HepG2 (cell line): ENCODE results near the gene VKORC1. TPM values are rescaled to one million over a fixed set of nuclear protein-coding genes. Genes with fewer than 3 reads are reported as not detected.
A peak's percentile ranks its signal among the peaks of the same experiment; 100 is the strongest.

Experiments used
- BCL3 ChIP-seq: sonication (generic); formaldehyde crosslinking; IDR thresholded peaks from 2 replicates; pipeline ENCODE4 v1.5.1; 2020; ENCODE audit warnings: mild to moderate bottlenecking, missing genetic modification reagents, moderate library complexity
- CREB1 ChIP-seq, 2 experiments: fragments of 450-650 bp in 1 of 2; IDR thresholded peaks; 2 replicates each; pipeline ENCODE4 v1.6.1; 2016 to 2017; ENCODE audit warnings: control low read depth in 1 of 2, mild to moderate bottlenecking in 1 of 2, missing compliant biosample characterization in 1 of 2, missing genetic modification characterization in 1 of 2
- DMAP1 ChIP-seq: IDR thresholded peaks from 2 replicates; pipeline ENCODE4 v1.6.1; 2016
- FOSL1 ChIP-seq: sonication (generic); formaldehyde crosslinking; IDR thresholded peaks from 2 replicates; pipeline ENCODE4 v1.9.0; 2021; ENCODE audit warnings: missing genetic modification reagents, borderline replicate concordance
- HNF4A ChIP-seq: sonication (generic); formaldehyde crosslinking; IDR thresholded peaks from 2 replicates; pipeline ENCODE4 v1.4.0; 2020; ENCODE audit warnings: missing genetic modification reagents
- JUND ChIP-seq: sonication (generic); formaldehyde crosslinking; IDR thresholded peaks from 2 replicates; pipeline ENCODE4 v1.8.0; 2022; ENCODE audit warnings: mild to moderate bottlenecking, missing genetic modification reagents
- MXD1 ChIP-seq: sonication (generic); formaldehyde crosslinking; IDR thresholded peaks from 2 replicates; pipeline ENCODE4 v1.4.0; 2020; ENCODE audit warnings: mild to moderate bottlenecking, missing genetic modification reagents
- NR2F6 ChIP-seq, 2 experiments: IDR thresholded peaks; 2 replicates each; pipeline ENCODE4 v1.6.1; 2016; ENCODE audit warnings: antibody characterized with exemption in 1 of 2, mild to moderate bottlenecking in 1 of 2
- RELA ChIP-seq: sonication (generic); formaldehyde crosslinking; IDR thresholded peaks from 2 replicates; pipeline ENCODE4 v1.4.0; 2020; ENCODE audit warnings: missing genetic modification reagents
- RFX1 ChIP-seq: fragments of 450-650 bp; IDR thresholded peaks from 2 replicates; pipeline ENCODE4 v1.6.1; 2017
- RFX5 ChIP-seq: IDR thresholded peaks from 2 replicates; pipeline ENCODE4 v1.6.1; 2011; ENCODE audit warnings: low read depth, low read length, improper control_type of control experiment
- TBL1XR1 ChIP-seq: fragments of 150-350 bp; IDR thresholded peaks from 2 replicates; pipeline ENCODE4 v1.6.1; 2014; ENCODE audit warnings: borderline replicate concordance, low read length; ENCODE audit not compliant: partially characterized antibody
- ZBTB21 ChIP-seq: sonication (generic); formaldehyde crosslinking; IDR thresholded peaks from 2 replicates; pipeline ENCODE4 v1.4.0; 2020; ENCODE audit warnings: missing genetic modification reagents
- ZBTB7A ChIP-seq: sonication (generic); formaldehyde crosslinking; IDR thresholded peaks from 2 replicates; pipeline ENCODE4 v1.8.0; 2022; ENCODE audit warnings: mild to moderate bottlenecking, missing genetic modification reagents
- ZNF142 ChIP-seq: sonication (generic); formaldehyde crosslinking; IDR thresholded peaks from 2 replicates; pipeline ENCODE4 v1.4.0; 2020; ENCODE audit warnings: missing genetic modification reagents
- ZNF225 ChIP-seq: sonication (generic); formaldehyde crosslinking; IDR thresholded peaks from 2 replicates; pipeline ENCODE4 v1.4.0; 2020; ENCODE audit warnings: mild to moderate bottlenecking, missing genetic modification reagents
- ZNF598 ChIP-seq: sonication (generic); formaldehyde crosslinking; IDR thresholded peaks from 2 replicates; pipeline ENCODE4 v1.5.1; 2020; ENCODE audit warnings: mild to moderate bottlenecking, missing genetic modification reagents, borderline replicate concordance
- ZNF709 ChIP-seq: sonication (generic); formaldehyde crosslinking; IDR thresholded peaks from 2 replicates; pipeline ENCODE4 v1.5.0; 2020; ENCODE audit warnings: mild to moderate bottlenecking, missing genetic modification reagents
- ZNF782 ChIP-seq: sonication (generic); formaldehyde crosslinking; IDR thresholded peaks from 2 replicates; pipeline ENCODE4 v1.4.0; 2020; ENCODE audit warnings: missing genetic modification reagents, mild to moderate bottlenecking, borderline replicate concordance
- ZNF891 ChIP-seq: sonication (generic); formaldehyde crosslinking; IDR thresholded peaks from 2 replicates; pipeline ENCODE4 v1.5.0; 2020; ENCODE audit warnings: mild to moderate bottlenecking, missing genetic modification reagents
- polyA plus RNA-seq, 8 experiments: library from polyadenylated mRNA; depleted of rRNA in 3 of 8; stranded (reverse) in 7 of 8; unstranded in 1 of 8; fragments of >200 nt; fragmentation: Illumina TruSeq in 4 of 8; extraction: Trizol in 4 of 8; gene quantifications; 2 replicates each; pipeline versions ENCODE4 v1.2.1 to v1.2.3, GENCODE V29; 2011 to 2016; ENCODE audit warnings: low read depth in 4 of 8, missing spikeins in 1 of 8, mixed read lengths in 1 of 8; ENCODE audit not compliant: insufficient read depth in 1 of 8
- total RNA-seq, 5 experiments: library from RNA; depleted of rRNA; stranded (reverse); fragments of >200 nt; fragmentation: Illumina TruSeq; extraction: Trizol; gene quantifications; 2 replicates each; pipeline ENCODE4 v1.2.3, GENCODE V29; 2016; ENCODE audit warnings: low read depth in 1 of 5

VKORC1 gene
- total and polyA plus RNA-seq, 2 of the 13 experiments (the other 11 are each of a cell fraction or from before 2014, with no cell fraction given) = 141 to 615 TPM

GRCh38 chr16:31138621-31139578, 44.3 kb upstream of the VKORC1 start (continued):
- TF ChIP-seq ZBTB7A (peak; percentile 71; the same call in 1 of the 2 replicates), ZNF142 (no peak), MXD1 (CRISPR knock-in tag) (0 out of 2 replicates have a peak, but pooled peaks have one; percentile 41), RELA (0 out of 2 replicates have a peak, but pooled peaks have one; percentile 47), BCL3 (peak; percentile 62), DMAP1 (CRISPR knock-in tag) (peak; percentile 43; the same call in 1 of the 2 replicates), RFX5 (0 out of 2 replicates have a peak, but pooled peaks have one; percentile 12), RFX1 (no peak), ZNF225 (CRISPR knock-in tag) (no peak), ZNF891 (CRISPR knock-in tag) (peak; percentile 40; the same call in 1 of the 2 replicates), TBL1XR1 (no peak), HNF4A (CRISPR knock-in tag) (peak; percentile 15; the same call in 1 of the 2 replicates), FOSL1 (CRISPR knock-in tag) (no peak), ZNF709 (CRISPR knock-in tag) (peak; percentile 83), ZBTB21 (CRISPR knock-in tag) (0 out of 2 replicates have a peak, but pooled peaks have one; percentile 9), NR2F6 (IDR thresholded peaks at IDR 0.05) (no peak), NR2F6 (CRISPR knock-in tag; IDR thresholded peaks at IDR 0.05) (peak; percentile 30; the same call in 1 of the 2 replicates), ZNF782 (0 out of 2 replicates have a peak, but pooled peaks have one; percentile 35), JUND (CRISPR knock-in tag) (no peak), CREB1 (IDR thresholded peaks at IDR 0.05) (peak; percentile 20; the same call in 1 of the 2 replicates), CREB1 (CRISPR knock-in tag; IDR thresholded peaks at IDR 0.05) (no peak), ZNF598 (CRISPR knock-in tag) (0 out of 2 replicates have a peak, but pooled peaks have one; percentile 48)
